Activated effector memory CD4-positive, alpha-beta T cell treated with Interleukin-2 at 50 U/mL for 16 hours (primary cell): Measurements from ENCODE around the gene RPL19.
A peak's percentile ranks its signal among the peaks of the same experiment; 100 is the strongest.

Experiments used
- DNase-seq: peaks from one replicate; pipeline ENCODE4 v3.0.0-alpha.2; 2020

The RPL19 gene

DNA sequence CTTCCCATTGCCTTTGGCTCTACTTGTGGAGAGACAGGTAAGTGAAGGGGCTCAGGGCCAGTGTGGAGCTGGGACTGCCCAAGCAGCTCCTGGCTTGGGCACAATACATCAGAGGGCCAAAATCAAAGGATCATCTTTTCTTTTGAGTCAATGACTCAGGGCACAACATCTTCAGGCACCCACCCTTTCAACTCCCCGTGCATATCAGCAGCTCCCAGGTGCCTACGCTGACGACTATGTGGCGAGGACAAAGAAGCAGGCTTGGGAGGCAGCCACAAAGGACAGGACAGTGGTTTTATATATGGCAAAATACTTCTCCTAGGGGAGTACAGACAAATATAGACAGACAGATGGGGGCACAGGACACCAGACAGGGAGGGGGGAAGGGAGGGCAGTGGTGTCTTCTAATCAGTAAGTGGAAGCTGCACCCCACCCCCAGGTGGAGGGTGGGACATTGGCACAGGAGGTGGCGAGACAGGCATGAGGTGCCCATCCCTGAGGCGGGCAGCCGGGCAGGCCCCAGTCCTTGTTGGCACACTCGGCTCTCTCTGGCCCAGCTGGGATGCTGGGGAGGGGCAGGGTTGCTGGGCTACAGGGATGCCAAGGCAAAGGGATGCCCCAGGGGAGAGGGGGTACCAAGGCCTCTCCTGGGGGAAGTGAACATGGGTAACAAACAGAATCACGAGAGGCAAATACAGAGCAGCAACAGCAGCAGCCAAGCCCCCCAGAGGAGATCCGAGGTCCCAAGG, 26.4 kb upstream of the RPL19 start:
- DNase-seq = no peak

- peak; percentile 59 for DNase-seq
Observed at GRCh38 chr17:39174920-39175694, 25.0 kb upstream of the RPL19 start.

DNA sequence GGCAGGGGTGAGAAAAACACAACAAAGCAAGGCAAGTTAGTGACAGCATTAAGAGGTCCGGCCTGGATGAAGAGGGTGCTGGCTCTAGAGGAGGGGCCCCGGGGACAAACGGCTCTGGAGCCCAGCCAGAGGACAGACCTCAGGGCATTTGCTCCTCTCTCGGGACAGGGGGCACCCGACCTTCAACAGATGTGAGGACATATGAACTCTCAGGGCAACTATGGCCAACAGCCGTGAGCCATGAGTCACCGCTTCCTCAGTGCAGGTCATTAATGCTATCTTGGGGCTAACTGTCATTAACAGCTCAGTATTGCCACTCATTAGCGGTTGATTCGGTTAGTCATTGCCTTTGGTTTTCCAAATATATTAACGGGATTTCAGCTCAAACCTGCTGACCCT, 24.4 kb upstream of the RPL19 start:
- no peak for DNase-seq

DNA sequence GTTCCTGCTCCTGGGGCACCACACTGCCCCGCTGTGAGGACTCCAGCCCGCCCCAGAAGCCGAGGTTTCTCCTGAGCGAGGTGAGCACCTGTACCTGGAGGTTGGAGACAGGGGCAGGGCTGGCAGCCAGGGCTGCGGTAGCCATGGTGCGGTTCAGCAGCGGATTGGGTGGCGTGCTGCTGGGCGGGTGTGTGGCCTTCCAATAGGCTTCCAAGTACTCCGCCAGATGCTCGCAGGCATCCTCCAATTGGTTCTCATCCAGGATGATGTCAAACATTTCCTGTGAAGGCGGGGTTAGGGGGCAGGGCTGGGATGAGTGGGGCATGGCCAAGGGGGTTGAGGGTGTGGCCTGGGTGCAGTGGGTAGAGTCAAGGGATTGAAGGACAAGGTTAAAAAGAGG, 22.8 kb upstream of the RPL19 start:
- DNase-seq = no peak

DNA sequence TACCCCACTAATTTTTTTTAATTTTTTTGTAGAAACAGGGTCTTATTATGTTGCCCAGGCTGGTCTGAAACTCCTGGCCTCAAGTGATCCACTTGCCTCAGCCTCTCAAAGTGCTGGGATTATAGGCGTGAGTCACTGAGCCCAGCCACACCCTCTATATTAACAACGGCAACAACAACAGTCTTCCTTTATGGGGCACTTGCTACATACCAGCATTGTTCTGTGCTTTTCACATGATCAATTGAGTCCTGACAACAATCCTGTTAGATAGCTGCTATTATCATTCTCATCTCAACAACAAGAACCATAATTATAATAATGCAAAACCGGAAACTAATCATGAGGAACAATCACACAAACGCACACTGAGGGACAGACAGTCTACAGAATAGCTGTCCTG, 21.5 kb upstream of the RPL19 start:
- DNase-seq = no peak

GRCh38 chr17:39181303-39181702, 18.8 kb upstream of the RPL19 start:
- no peak for DNase-seq

DNA sequence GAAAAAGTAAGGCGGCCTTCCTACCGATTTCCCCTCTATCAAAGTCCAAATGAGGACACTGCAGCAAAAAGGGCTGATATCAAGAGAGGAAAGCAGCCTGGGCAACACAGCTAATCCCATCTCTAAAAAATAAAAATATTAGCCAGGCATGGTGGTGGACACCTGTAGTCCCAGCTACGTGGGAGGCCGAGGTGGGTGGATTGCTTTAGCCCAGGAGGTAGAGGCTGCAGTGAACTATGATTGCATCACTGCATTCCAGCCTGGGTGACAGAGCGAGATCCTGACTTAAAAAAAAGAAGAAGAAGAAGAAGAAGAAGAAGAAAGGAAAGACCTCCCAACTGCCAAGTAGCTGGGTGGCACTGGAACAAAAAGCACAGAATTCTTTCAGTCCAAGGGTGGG, 17.0 kb upstream of the RPL19 start:
- DNase-seq = no peak

DNA sequence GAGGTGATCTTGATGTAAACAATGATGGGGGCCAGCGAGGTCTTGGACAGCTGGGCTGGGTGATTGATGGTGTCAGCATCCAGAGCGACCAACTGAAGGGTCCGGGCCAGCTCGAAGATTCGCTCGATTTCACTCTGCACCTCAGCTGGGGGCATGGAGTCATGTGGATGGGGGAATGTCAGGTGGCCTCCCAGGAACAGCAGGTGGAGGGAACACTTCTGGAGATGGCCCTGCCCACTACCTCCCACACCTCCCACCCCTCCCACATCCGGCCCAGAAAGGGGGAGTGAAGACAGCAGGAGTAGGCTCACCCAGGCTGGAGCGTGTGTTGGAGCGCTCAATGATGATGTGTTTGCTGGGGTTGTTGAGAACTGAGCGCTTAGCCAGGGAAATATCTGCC, 16.4 kb upstream of the RPL19 start:
- no peak for DNase-seq

GRCh38 chr17:39186481-39187002, 13.5 kb upstream of the RPL19 start:
- no peak for DNase-seq

DNA sequence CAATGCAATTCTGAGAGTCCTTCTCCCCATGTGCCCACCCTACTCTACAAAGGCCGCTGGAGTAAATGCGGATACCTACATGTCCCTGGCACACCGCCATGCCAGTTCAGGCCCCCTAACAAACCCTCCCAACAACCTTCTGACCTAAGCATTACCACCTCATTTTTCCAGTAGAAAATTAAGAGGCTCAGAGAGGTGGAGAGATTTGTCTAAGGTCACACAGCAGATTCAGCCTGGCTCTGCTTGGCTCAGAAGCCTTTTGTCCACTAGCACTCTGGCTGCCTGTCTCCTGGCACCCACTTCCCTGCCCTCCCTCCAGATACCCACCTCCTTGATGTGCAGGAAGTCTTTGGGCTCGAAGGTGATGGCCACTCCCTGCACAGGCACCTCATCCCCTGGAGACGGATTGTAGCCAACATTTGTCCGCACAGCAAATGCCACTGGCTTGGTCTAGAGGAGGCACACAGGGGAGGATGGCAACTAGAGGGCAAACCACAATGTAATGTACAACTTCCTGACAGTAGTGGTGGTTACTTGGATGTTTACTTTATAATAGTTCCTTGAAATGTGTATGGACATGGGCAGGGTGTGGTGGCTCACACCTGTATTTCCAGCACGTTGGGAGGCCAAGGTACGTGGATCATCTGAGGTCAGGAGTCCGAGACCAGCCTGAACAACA, 12.8 kb upstream of the RPL19 start:
- DNase-seq = no peak

GRCh38 chr17:39191750-39192510, 8.2 kb upstream of the RPL19 start:
- no peak for DNase-seq

GRCh38 chr17:39192901-39193300, 7.2 kb upstream of the RPL19 start:
- DNase-seq = no peak

DNA sequence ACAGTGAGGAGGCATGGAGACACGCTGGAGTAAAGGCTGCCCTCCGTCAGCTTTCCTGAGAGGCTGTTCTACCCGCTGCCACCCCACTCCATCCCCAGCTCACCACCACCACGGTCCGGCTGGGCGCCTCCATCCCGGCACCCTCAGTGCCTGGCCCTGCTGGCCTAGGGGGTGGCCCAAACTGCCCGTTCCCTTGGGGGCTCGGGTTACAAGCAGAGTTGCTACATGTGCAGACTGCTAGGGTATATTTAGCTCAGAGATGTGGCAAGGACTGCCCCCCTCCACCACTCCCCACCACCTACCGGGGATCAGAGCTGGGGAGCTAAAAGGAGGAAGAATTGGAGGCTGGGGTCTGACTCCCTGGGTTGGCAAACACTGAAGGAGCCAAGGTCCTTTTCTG, 6.7 kb upstream of the RPL19 start:
- DNase-seq = no peak

DNA sequence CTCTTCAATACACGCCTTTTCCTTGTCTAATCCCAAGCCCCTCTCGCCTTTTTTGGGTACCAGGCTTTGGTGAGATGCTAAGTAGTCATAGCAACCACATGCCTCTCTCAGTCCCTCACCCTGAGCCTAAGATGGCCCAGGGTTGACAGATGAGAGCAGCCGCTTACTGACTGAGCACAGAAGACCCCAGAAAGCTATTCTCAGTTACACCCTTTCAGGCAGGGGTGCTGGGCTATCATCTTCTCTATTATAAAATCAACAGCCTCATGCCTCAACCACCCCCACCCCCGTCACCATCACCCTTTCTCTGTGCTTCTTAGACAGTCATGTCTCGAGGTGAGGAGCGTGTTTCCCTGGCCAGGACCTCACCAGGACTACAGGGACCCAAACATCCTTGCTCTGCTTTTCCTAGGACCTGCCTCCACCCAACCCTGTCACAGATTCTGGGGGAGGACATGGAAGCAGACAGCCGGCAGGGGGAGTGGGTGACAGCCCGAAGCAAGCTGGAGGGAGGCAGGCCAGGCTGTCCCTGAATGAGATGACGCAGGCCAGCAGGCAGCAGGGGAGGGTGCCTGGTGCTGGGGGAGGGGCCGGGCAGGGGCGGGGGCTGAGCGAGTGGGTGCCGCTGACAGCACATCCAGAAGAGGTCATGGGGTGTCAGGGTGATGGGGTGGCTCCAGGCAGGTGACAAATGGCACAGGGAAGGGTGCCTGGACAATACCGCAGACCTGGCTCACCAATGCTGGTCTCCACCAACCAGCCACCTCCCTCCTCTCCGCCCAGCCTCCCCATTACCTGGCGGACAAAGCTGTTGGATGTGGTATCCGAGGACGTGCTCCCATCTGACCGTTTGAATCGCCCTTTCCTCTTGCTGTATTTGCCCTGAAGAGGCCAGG, 5.7 kb upstream of the RPL19 start:
- DNase-seq = no peak

- no peak for DNase-seq
Observed at GRCh38 chr17:39194985-39195524, 5.0 kb upstream of the RPL19 start.

DNA sequence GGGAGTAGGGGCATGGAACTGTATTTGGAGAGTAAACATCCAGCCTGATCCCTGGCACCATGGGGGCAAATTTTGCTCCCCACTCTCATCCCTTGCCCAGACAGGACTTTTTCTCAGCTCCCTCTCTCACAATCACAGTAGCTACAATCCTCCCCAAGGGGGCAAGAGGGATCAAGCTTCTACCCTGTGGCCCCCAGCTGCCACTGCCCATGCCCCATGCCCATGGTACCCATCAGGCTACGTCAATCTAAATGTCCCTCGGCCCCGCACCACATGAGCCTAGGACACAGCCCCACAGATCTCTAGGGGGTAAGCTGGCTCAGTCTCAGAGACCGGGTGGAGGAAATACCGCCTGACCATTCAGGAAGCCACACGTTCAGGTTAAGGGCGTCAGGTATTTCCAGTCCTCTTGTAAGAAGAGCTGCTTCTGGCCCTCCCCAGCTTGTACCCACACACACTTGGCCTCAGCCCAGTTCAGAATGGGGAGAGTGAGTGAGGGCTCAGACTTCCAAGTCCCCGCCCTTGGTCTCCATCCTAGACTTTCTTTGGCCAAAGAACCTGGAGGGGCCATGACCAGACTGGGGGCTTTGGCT, 4.4 kb upstream of the RPL19 start:
- no peak for DNase-seq

DNA sequence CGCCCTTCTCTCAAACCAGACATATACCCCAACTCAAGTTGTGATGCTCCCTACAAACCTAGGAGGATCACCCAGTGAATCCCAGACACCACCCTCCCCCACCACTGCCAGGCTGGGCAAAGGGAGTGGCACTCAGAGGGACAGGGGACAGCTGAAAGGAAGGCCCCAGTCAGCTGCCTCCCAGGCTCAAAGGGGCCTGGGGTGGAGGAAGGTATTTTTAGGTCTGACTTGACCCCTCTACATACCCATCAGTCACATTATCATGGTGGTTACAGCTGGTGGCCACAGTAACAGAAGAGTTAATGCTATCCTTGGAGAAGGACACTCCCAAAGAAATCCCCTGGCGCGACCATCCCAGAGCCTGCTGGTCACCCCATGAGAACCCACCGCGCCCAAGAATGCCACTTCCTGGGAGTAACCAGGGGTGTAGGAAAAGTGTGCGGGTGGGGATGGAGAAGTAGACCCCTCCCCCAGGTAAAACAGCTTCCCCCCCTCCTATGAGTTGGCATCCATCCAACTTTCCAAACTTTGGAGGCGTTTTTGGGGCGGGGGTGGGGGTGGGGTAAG, 3.8 kb upstream of the RPL19 start:
- DNase-seq = no peak

DNA sequence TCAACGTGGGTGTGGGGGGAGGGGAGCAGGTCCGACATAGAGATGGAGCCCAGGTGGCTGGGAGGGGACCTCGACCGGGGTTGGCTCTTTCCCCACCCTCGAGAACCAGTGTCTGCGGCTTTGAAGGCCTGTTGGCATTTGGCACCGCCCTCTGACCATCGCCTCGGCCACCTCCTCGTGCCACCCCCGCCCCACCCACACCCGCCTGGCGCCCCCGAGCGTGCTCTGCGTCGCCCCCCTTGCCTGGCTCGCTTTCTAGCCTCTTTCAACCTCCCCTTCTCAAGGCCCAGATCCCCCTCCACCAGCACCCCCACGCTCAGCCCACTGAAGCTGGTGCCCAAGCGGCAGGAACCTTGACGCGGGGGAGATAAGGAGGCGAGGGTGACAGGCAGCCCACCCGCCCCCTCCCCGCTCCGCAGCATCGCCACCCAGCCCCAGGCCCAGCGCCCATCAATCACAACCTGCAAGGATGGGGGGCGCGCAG, 3.2 kb upstream of the RPL19 start:
- DNase-seq = no peak

DNA sequence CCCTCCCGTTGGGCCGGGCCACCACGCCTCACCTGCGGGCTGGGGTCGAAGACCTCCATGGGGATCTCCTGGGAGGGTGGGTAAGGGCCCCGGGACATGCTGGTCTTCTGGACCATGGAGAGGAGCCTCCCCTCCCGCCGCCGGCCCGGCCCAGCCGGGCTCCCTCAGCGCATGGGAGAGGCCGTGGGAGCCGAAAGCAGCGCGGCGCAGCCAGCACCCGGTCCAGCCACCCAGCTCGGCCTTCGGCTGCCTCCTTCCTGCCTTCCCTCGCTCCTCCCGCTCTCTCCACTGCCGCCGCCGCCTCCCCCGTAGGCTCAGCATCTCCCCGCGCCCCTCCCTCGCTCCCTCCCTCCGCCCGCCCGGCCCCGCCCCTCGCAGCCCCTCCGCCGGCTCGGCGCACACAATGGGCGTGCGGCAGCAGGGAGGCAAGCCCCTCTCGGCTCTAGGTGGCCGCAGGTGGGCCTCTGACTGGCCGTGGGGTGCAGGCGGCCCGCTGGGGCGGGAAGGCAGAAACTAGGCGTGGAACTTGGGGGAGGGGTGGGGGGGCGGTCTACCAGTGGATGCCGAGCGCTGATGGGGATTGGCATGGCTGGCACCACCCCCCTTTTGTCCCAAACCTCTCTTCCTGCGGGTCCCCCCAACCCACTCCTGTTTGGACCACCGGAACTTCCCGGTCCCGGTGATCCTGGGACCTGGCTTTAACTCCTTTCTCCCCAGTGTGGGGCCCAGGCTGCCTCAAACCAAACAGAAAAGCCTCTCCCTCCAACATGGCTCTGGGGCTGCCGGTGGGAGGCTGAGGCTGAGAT, 2.5 kb upstream of the RPL19 start, which contains the start of gene CACNB1:
Gene CACNB1 (minus strand): TSS at position 290 of the 806 bp plus-strand sequence. CDS start 174 bp downstream, at position 116.
- peak; percentile 58 for DNase-seq

DNA sequence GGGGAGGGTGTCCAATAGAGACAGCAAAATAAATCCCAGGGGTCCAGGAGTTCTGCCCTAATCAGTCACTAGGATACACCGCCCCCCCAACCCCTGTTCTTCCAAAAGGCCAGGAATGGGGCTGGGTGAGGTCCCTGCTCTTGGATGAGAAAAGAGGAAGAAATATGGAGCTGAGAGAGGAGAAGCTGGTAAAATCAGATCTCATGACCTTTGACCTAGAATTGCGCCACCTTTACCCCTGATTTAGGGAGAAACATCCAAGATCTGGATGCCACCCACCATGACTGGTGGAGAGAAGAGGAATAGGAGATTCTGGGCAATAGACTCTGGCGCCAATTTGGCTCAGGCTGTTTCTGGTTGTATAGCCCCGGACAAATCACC, 1.9 kb upstream of the RPL19 start:
- DNase-seq = no peak
